ENCODE data around the gene CHRM2.

Gene CHRM2

DNA sequence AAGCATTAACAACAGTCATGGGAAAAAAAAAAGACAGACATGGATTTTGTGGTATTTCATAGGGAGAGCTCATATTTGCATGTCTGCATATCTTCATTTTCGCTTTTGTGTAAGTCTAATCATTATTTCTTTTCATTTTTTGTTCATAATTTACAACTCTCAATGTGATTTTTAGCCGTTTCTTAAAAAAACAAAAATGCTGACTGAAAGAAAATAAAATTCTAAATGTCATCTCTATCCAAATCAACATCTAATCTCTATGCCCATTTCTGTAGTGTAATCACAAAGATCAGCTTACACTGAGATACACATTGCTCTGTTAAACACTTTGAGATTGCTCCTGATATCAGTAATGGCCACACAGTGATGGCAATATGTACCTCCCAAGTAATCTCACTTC is 29.2 kb downstream of the CHRM2 start:
- DNase-seq (ENCODE audit: low read depth), result no peak

DNA sequence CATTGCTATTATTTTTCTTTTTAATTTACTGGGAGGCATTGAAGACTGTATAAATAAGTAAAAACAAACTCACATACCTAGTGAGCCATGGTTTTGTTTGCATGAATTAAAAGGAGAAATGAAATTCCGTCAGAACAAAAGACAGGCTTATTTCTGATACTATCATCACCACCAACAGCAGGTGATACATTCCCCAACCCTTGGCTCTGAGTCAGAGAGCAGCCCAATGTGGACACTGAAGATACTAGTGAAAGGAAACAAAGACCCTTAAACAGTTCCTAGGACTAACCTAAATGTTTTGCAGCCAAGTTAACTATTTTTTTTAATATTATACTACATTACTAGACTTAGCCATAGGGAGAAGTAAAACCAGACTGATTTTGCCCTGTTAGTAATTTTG is 31.6 kb downstream of the CHRM2 start:
- no peak for DNase-seq (ENCODE audit: low read depth)

DNA sequence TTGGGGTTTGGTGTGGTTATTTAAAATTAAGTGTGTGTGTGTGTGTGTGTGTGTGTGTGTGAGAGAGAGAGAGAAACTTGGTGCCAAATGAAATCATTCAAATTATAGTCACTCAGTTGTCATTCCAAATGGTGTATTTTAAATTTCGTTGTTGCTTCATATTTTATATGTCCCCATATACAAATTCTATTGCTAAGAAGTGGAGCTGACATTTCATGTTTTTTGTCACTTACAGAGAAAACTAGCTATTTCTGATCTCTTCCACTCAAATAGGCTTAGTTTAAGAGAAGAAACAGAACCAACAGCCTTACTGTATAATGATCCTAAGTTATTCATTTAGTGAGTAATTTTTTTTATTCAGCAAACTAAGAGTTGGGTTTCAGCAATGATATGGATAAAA is 42.3 kb downstream of the CHRM2 start:
- no peak for DNase-seq (ENCODE audit: low read depth)

DNA sequence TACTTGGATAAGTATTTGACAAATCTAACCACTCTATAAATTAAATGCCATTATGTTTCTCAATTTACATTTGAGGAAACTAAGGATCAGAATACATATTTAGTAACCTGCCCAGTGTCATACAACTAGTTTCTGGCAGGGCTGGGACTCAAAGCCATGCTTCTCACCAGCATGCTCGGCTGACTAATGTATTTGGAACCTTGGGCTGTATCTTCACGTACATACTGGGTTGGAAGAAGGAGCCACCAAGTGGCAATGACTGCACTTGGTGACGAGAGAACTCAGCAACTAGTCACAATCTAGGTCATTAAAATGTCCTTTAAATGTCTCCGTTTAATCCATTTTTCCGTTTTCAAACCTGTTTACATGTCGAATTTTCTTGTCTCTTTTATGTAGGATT is 42.9 kb downstream of the CHRM2 start:
- DNase-seq (ENCODE audit: low read depth), result peak; percentile 25

DNA sequence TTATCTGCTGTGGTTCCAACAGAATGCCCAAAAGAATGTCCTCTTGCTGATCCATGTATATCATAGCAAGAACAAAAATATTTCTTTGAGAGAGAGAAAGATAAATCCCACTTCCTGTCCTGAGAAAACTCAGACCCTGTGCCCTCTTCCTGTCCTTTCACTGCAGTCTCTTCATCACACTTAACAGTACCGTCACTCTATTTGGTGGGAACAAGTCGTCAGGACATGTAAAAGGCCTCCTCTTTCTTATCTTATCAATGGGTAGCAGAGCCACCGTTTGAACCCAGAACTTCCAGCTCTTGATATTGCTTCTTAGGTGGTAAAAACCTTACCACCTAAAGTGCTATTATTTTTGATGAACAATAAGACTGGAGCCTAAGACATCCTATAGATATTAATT is 43.9 kb downstream of the CHRM2 start:
- no peak for DNase-seq (ENCODE audit: low read depth)

DNA sequence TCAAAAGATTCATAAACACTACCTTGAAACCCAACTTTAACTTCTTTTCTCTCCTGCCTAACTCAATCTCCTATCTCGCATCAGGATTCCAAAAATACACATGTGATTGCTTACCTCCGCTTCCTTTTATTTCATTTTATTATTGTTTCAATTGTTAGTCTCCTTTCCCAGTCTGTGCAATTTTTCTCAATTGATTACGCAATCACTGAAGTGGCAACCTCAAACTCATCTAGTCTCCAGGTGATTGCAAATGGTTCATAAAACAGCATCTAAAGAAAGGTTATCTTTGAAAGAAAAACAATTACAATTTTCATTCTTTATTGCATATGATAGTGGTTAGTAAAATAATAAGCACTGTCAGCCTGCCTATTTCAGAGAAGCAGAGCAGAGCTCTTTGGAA is 45.6 kb downstream of the CHRM2 start:
- no peak for DNase-seq (ENCODE audit: low read depth)

DNA sequence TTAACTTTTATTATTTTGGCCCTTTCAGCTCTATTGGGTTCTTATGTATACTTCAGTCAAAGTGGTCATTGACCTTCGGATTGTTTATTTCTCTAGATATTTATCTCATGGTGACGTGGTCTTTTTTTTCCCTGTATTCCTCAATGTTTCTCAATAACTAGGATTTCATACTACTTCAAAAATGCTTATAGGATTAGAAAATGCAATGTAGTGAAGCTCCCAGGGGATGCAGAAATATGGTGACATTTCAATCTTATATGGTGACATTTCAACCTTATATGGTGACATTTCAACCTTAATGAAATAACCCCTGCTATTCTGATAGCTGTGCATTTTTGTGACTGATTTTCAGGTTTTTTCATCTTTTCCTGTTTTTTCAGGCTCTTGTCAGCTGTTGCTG is 51.4 kb downstream of the CHRM2 start:
- no peak for DNase-seq (ENCODE audit: low read depth)

DNA sequence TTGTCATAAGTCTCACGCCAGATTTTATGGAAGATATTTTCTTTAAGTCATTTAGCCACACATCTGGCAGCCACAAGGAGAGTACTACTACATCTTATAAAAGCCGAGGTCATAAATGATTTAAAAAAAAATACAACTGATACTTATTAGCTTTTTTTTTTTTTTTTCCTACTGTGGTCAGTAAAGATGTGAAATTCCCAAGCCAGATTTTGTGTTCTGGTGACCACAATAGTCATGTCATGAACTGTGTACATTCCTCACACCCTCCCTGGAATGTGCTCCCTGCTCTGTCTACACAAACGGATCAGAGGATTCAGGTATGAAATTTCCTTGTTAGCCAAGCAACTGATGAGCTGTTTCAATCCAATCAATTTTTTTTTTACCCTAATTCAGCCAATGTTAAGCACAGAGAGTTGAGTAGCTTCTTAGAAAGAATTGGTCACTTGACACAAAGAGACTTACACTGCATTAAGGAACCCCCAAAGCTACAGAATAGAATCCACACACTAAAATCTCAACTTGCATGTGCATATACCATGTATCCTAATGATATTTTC is 54.7 kb downstream of the CHRM2 start:
- peak; percentile 77 for DNase-seq (ENCODE audit: low read depth)

DNA sequence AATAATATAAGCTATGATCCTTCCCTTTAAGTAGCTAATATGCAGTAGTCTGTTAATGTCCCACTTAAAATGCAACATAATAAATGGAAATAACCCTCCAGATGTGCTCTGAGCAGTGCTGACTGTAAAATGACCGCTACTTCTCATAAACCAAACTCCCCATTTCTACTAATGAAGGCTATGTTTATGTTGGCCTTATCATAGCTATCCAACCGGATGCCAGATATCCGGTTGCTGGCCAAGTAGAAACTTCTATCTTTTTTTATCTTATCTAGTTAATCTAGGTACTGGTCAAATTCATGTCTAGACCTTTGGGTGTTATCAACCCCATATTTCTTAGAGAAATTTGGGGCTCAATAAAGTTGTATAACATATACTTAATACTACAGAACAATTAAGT is 56.6 kb downstream of the CHRM2 start:
- DNase-seq (ENCODE audit: low read depth), result no peak

DNA sequence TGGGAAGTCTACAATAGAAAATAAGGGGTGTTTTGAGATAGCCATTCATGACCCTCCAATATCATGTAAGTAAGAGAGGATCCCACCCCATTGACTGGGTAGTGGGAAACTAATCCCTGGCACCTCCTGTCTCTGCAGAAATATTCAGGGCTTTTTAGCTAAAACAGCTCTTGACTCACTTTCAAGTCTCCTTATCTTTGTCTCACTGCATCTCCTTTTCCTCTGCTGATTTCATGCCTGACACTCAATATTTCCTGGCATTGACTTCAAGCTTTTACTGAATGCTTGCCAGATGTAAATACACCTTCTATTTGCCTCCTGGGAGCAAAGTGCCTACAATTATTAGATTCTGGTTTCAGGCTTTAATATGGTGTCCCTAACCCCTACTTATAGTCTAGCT is 57.1 kb downstream of the CHRM2 start:
- no peak for DNase-seq (ENCODE audit: low read depth)

DNA sequence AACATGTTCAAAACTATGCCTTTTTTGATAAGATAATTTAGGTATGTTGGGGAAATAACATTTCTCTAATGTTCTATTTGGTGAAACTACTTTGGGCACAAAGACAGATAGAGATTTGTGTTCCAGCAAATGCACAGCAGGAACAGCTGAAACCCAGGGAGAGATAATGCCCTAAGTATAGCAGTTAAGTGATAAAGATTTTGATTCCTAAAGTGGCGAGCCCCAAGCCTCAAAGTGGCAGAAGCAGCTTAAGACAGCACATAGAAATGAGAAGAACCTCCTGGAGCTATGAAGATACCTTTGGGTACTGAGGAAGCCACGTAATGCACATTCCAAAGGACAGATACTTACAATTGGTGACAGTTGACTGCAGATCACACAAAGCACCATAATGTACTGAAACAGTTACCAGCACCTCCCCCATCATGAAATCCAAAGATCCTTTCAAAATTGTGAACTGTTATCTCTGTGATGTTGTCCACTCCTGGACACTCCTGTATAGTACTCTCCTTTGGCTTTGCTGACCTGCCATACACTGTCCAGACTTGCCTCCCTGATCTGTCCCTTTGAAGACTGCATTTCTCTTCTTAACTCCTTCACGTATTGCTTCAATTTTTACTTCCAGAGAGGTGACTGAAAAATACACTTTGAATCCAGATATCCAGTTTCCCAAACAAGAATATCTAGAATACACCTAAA is 62.9 kb downstream of the CHRM2 start:
- no peak for DNase-seq (ENCODE audit: low read depth)

DNA sequence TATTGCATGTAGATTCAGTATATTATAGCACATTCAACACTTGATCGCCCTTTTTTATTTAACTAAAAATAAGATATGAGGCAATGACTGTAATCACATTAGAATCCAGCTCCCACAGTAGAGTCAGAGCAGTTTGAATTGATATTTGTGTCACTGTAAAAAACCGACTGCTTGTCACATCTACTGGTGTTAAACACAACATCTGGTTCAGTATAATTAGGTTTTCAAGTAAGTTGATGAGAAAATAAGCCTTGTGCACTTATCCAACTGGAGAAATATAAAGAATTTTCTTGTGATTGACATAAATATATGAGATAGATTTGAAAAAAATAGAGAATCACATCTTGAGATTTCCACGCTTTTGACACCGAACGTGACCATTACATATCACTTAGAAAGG is 69.0 kb downstream of the CHRM2 start:
- no peak for DNase-seq (ENCODE audit: low read depth)

DNA sequence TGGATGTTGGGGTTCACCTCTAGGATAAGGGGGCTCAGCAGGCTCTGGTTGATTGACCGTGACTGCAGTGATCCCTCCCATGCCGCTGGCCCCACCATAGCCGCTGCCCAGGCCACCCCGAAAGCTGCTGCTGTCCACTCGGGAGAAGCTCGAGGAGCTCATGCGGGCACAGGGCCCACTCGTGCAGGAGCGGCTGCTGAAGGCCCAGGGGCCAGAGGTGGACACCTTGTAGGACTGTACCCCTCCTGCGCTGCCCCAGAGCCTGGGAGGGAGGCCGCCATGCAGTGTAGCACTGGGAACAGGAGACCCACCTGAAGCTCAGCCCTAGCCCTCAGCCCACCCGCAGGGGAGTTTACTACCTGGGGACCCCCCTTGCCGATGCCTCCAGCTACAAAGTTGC is 70.0 kb downstream of the CHRM2 start:
- DNase-seq (ENCODE audit: low read depth), result no peak

DNA sequence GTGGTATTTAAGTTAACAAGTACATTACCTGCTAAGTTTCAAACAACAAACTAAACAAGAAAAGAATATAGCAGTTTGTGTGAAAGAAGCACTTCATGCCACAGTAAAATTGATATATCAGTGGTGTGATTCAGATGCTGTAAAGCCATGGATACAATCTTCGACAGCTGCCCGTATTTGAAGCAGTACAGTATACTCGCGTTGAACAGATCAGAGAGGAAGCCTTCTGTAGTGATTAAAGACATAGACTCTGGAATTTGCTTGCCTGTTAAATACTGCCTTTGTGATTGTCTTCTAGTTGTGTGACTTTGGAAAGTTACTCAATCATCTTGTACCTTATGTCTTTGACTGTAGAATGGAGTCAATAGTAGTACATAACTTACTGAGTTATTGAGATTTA is 71.7 kb downstream of the CHRM2 start:
- no peak for DNase-seq (ENCODE audit: low read depth)

DNA sequence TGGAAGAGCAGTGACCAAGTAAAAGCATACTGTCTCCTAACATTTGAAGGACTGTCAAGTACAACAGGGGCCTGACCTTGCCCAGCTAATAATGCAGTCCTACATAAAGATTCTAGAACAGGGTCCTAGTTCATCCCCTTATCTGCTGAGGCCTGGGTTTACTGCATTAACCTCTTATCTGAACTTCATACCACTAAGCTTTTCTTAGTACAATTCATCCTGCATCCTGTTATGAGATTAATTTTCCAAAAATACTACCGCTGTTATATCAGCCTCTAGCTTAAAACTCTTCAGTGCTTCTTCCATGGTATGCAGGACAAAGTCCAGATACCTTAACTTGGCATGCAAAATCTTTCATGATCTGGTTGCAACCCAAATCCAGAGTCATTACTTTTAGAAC is 72.5 kb downstream of the CHRM2 start:
- DNase-seq (ENCODE audit: low read depth), result no peak

DNA sequence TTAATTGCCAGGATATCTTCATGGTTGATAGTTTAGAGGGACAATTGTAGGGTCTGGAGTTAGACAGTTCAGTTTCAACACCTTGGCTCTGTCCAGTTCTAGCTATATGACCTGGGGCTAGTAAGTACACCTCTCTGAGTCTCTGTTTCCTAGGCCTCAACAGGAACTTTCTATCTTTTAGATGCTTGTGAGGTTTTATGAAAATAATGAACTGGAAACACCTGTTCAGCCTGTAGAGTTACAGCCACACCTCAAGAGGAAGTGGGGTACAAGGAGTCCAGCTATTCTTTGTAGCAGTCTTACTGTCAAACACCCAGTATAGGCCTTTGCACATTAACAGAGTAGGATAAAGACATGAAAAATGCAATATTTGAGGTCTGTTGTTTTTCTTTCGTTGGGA is 73.4 kb downstream of the CHRM2 start:
- no peak for DNase-seq (ENCODE audit: low read depth)

DNA sequence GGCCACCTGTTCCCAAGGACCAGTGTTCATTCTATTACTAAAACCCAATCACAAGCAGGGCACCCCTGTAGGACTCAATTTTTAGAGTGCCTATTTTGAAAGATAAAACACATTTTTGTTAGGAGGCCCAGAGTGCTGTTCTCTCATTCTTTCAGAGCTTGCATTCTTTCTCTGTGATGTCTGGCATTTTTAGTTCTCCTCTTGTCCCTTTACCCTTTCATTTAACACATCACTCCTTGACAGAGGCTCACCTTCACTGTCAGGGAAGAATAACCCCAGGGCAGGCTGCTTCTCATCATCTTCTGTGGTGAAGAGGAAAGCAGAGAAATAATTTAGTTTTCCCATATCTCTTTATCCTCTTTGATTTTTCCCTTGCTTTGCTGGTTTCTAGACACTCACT is 73.9 kb downstream of the CHRM2 start:
- no peak for DNase-seq (ENCODE audit: low read depth)

DNA sequence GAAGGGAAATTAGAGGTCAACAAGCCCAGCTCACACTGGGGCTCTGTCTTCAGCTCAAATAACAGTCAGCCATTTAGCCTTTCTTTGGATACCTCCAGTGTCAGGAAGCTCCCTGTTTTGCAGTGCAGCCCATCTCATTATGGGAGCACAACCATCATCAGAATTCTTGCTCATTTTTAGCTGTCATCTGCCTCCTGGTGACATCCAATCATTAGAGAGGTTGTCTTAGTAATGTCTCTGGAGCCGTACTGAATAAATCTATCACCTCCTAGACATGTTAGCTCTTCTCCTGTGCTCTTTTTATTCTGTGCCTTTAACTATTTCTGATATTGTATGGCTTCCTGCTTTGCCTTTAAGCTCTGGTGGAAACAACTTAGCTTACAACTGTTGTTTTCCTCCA is 74.5 kb downstream of the CHRM2 start:
- no peak for DNase-seq (ENCODE audit: low read depth)

DNA sequence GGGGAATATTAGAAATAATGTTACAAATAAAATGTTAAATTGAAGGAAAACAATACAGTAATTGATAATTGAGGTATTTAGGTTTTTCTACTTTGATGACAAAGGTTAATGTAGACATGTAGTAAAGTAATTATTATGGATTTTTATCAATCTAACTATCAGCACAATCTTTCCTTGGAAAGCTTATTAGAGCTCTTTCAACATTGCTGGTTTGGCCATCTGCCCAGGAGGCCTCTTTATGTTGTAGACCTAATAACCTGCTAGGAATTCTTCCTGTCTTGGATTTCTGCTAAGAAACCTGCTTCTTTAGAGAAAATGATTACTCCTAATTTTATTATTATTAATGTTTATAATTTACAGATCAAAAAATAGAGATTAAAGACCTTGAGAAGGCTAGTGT is 78.9 kb downstream of the CHRM2 start:
- DNase-seq (ENCODE audit: low read depth), result no peak

DNA sequence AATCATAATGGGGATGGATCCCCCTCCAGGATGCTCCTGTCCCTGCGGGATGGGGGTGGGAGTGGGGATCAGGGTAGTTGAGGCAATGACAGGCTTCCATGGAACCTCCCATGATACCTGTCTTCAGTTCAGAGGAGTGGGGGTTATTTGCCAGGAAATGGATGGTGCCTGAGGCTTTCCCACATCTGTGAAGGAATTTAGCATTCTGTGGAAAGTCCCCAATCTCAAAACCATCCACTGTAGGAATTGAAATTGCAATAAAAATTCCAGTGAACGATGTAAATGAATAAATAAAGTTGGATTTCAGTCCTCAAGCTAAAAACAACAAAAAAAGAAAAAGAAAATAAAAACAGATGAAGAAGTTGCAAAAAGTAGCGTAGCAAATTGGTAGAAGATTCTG is 81.9 kb downstream of the CHRM2 start:
- DNase-seq (ENCODE audit: low read depth), result no peak

DNA sequence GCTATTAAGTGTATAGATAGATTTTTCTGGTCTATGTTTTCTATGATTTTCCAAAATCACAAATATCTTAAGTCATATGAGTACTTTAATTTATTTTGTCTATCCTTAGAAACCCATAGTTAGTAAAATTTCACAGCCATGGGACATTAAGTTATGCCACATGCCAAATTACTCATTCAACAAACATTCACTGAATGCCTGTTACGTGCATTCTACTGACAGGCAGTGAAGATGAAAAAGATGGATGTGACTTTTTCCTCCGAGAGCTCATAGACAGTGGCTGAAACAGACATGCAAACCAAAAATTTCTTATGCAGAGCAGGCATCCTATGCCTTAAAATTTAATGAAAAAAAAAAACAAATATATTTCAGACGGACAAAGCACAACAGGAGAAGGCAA is 84.9 kb downstream of the CHRM2 start:
- peak; percentile 72 for DNase-seq (ENCODE audit: low read depth)

DNA sequence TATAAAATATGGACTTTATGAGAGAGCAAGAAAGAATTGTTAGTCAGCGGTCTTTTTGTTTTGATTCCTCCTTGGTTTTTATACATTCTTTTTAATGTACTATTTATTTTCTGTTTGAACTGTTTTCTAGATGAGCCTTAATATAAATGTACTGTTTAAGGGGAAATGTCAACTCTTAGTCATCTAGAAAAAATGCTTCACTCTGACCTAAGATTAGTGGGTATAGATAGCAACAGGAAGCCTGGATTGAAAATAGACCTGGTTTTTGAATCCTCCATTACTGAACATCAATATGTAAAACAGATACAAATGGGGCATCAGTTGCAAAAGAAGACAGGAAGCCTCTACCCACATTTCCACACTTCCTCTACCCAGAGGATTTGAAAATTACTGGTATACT is 87.8 kb downstream of the CHRM2 start:
- DNase-seq (ENCODE audit: low read depth), result peak; percentile 67

DNA sequence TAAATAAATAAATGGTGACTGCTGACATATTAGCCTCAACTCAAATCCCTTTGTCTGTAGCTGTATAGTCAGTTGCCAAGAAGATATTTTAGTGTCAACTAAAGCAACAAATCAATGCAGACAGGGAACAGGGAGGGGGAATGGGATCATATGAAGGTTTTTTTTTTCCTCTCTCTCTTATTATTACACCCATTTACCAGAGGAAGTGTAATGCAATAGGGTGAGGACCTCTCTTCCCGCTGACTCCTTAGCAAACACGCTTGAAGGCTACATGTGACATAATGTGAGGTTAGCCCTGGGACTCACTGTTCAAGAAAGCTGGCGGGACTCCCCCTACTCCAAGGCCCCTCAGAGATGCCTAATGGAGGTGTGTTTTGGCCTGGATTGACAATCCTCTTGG is 88.2 kb downstream of the CHRM2 start:
- no peak for DNase-seq (ENCODE audit: low read depth)

DNA sequence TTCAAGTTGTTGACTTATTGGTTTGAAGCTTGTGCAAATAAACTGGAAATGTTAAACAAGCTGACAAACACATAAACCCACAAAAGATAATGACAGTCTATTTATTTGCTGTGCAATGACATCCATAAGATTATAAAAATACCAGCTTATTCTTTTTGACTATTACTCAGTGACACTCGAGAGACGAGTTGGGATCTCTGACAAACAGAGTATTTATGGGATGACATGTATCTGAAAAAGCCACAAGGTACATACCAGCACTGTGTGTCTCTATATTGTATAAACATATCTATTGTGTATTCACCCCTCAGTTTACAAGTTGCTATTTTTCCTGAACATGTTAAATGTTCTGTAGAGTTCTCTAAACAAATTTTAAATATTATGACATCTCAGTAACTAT is 88.9 kb downstream of the CHRM2 start:
- no peak for DNase-seq (ENCODE audit: low read depth)

DNA sequence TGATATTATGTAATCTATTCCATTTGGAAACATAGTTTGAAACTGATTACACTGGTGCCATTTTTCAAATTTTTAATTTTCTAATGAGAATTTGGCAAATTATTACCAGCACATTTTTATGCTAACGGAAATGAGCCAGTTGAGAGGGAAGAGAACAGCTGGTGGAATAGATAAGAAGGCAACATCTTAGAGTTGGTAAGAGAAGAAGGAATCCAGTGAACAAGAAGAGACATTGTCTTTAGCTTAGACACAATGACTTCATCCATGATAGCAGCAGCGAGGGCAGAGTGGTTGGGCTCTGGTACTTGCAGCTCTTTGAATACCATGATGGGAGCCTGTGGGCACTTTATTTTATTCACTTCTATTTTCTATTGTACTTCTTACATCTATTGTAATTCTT is 89.6 kb downstream of the CHRM2 start:
- no peak for DNase-seq (ENCODE audit: low read depth)

Measured in GM04503 (cell line).